HG02973 (cell line): Measurements from ENCODE around the gene ADSS1.

Experiments used
- ATAC-seq: cut with Tn5 transposase; IDR thresholded peaks from one replicate; pipeline ENCODE4 v1.9.1; 2021; ENCODE audit warnings: moderate library complexity; ENCODE audit not compliant: unreplicated experiment

Gene ADSS1

GRCh38 chr14:104766256-104766862, 42.3 kb downstream of the ADSS1 start:
- no peak for ATAC-seq

- no peak for ATAC-seq
Observed at GRCh38 chr14:104766863-104767633, 43.0 kb downstream of the ADSS1 start.

GRCh38 chr14:104767634-104767918, 43.5 kb downstream of the ADSS1 start:
- ATAC-seq = no peak

GRCh38 chr14:104768437-104769323, 44.7 kb downstream of the ADSS1 start:
- peak; percentile 79 for ATAC-seq

GRCh38 chr14:104769324-104770071, 45.5 kb downstream of the ADSS1 start:
- no peak for ATAC-seq

GRCh38 chr14:104770072-104770579, 46.1 kb downstream of the ADSS1 start:
- no peak for ATAC-seq

GRCh38 chr14:104770851-104771272, 46.8 kb downstream of the ADSS1 start:
- no peak for ATAC-seq

- ATAC-seq = no peak
Observed at GRCh38 chr14:104771374-104771773, 47.3 kb downstream of the ADSS1 start.

GRCh38 chr14:104771918-104772706, 48.1 kb downstream of the ADSS1 start:
- ATAC-seq = no peak

GRCh38 chr14:104772707-104773504, 48.9 kb downstream of the ADSS1 start:
- ATAC-seq = no peak

GRCh38 chr14:104773505-104774452, 49.8 kb downstream of the ADSS1 start:
- no peak for ATAC-seq

GRCh38 chr14:104774453-104775072, 50.5 kb downstream of the ADSS1 start:
- no peak for ATAC-seq

GRCh38 chr14:104775073-104775489, 51.1 kb downstream of the ADSS1 start:
- no peak for ATAC-seq

GRCh38 chr14:104776481-104776880, 52.5 kb downstream of the ADSS1 start:
- no peak for ATAC-seq

- ATAC-seq = no peak
Observed at GRCh38 chr14:104776961-104777807, 53.2 kb downstream of the ADSS1 start.

- ATAC-seq = no peak
Observed at GRCh38 chr14:104777808-104778249, 53.8 kb downstream of the ADSS1 start.
